HG02759 (cell line): Measurements from ENCODE around the gene TECPR1.

ENCODE experiments used
- ATAC-seq: cut with Tn5 transposase; IDR thresholded peaks from one replicate; pipeline ENCODE4 v1.9.1; 2021; ENCODE audit warnings: mild to moderate bottlenecking, moderate library complexity; ENCODE audit not compliant: unreplicated experiment

Gene TECPR1

GRCh38 chr7:98196706-98197605 is 55.1 kb downstream of the TECPR1 start:
- no peak for ATAC-seq

- ATAC-seq, result no peak
Measured at GRCh38 chr7:98194672-98195457, 57.2 kb downstream of the TECPR1 start.

DNA sequence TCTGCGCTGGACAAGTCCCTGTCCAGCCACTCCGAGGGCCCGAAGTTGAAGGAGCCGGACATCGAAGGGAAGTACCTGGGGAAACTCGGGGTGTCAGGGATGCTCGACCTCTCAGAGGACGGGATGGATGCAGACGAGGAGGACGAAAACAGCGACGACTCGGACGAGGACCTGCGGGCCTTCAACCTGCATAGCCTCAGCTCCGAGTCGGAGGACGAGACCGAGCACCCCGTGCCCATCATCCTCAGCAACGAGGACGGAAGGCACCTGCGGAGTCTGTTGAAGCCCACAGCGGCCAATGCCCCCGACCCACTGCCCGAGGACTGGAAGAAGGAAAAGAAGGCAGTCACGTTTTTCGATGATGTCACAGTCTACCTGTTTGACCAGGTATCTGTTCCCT is 57.8 kb downstream of the TECPR1 start:
- no peak for ATAC-seq

DNA sequence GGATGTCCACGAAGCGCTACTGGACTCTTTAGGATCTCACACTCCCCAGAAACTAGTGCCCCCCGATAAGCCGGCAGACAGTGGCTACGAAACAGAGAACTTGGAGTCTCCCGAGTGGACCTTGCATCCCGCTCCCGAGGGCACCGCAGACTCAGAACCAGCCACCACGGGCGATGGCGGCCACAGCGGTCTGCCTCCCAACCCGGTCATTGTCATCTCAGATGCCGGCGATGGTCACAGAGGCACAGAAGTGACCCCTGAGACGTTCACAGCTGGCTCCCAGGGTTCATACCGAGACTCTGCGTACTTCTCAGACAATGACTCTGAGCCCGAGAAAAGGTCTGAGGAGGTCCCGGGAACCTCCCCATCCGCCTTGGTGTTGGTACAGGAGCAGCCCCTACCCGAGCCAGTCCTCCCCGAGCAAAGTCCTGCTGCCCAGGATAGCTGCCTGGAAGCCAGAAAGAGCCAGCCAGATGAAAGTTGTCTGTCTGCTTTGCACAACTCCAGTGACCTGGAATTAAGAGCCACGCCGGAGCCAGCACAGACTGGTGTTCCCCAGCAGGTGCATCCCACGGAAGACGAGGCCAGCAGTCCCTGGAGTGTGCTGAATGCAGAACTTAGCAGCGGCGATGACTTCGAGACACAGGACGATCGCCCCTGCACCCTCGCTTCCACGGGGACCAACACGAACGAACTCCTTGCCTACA is 58.4 kb downstream of the TECPR1 start:
- no peak for ATAC-seq

DNA sequence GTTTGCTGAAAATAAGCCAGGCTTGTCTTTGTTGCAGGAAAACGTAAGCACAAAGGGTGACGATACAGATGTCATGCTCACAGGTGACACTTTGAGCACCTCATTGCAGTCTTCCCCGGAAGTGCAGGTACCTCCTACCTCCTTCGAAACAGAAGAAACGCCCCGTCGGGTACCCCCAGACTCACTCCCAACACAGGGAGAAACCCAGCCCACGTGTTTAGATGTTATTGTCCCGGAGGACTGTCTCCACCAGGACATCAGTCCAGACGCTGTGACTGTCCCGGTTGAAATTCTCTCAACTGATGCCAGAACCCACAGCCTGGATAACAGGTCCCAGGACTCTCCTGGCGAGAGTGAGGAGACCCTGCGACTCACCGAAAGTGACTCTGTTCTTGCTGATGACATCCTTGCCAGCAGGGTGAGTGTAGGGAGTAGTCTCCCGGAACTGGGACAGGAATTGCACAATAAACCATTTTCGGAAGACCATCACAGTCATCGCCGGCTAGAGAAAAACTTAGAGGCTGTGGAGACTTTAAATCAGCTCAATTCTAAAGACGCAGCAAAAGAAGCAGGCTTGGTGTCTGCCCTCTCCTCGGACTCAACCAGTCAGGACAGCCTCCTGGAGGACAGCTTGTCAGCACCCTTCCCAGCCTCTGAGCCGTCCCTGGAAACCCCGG is 59.1 kb downstream of the TECPR1 start:
- no peak for ATAC-seq

- ATAC-seq, result no peak
Measured at GRCh38 chr7:98191668-98192431, 60.2 kb downstream of the TECPR1 start.

DNA sequence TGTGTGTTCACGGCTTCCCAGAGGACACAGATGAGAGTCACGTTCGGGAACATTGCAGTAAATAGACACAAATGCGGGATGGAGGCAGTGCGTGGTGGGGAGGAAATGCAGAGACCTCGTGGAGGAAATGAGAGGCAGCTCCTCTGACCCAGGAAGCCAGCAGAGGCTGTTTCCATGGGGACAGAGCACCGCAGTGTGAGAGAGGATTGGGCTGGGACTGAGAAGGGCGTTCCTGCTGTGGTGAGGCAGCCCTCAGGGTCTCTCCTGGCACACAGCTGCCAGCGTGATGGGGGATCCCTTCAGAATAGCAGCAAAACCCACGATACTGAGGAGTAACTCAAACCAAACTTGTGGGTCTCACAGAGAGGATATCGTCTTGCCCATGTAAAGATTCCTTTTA is 62.5 kb downstream of the TECPR1 start:
- ATAC-seq, result no peak

GRCh38 chr7:98187138-98187502 is 64.9 kb downstream of the TECPR1 start:
- ATAC-seq, result no peak

- ATAC-seq, result no peak
Measured at GRCh38 chr7:98186452-98187137, 65.4 kb downstream of the TECPR1 start.

DNA sequence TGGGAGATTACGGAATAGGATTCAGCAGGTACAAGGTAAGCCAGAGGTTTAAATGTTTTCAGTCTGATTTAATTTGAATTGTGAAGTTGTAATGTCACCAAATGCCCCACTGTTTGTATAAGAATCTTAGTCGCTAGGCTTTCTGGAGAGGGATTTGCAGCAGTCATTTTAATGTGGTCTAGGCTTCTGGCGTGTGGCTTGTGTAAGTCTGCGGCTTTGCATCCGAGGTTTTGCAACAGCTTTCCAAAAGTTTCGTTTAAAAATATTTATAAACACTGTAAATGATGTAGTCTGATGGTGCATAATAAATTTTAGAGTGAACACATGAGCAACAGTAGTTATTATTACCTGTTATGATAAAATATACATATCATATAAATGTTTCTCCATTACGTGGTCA is 66.9 kb downstream of the TECPR1 start:
- ATAC-seq, result no peak

DNA sequence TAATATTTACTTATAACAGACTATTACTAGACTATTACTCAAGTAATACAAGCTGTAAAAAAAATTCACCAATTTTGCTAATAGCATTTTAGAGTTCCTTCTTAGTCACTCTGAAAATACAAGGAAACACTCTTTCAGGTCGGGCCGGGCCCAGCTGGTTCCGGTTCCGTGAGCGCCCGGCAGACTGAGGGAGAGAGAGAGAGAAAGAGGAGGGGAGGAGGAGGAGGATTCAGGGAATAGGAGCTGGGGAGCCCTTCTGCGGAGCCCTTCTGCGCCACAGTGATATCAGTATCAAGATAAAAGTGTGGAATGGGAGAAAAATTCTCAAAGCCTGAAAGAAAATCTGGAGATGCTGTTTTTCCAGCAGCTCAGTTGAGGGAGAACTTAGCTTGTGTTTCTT is 71.3 kb downstream of the TECPR1 start:
- ATAC-seq, result no peak

GRCh38 chr7:98178762-98179490 is 73.1 kb downstream of the TECPR1 start:
- no peak for ATAC-seq

GRCh38 chr7:98178321-98178720 is 73.7 kb downstream of the TECPR1 start:
- ATAC-seq, result no peak

GRCh38 chr7:98177553-98177952 is 74.5 kb downstream of the TECPR1 start:
- no peak for ATAC-seq

GRCh38 chr7:98175260-98175940 is 76.6 kb downstream of the TECPR1 start:
- no peak for ATAC-seq

- no peak for ATAC-seq
Measured at GRCh38 chr7:98174334-98175259, 77.4 kb downstream of the TECPR1 start.

- no peak for ATAC-seq
Measured at GRCh38 chr7:98171449-98171848, 80.6 kb downstream of the TECPR1 start.
